ENCODE results near the gene NOXRED1. TPM values are rescaled to one million over a fixed set of nuclear protein-coding genes. Genes with fewer than 3 reads are reported as not detected.

NOXRED1 gene
- total RNA-seq, 1 experiment from 2014 or later: 0.10 TPM

GRCh38 chr14:77372304-77372841 lies 51.0 kb downstream of the NOXRED1 start:
- H3K27ac ChIP-seq (ENCODE audit: low read length): no peak overlapping the region
- in situ Hi-C loops (cut with HindIII; ENCODE audit: low pct_unique_long_range_greater_than_20kb, low sequenced_read_pairs): no loop called here
- no peak overlapping the region for H3K4me3 ChIP-seq (ENCODE audit: low read depth in 2 of 2, low read length in 2 of 2)
- intact Hi-C loops (cut with micrococcal nuclease; ENCODE audit: unreplicated experiment): no loop called here
- H3K9me3 ChIP-seq (ENCODE audit: control insufficient read depth, insufficient read depth, low read depth, low read length): no peaks in the 10 kb centered on the region
- TF ChIP-seq REST (IDR thresholded peaks at IDR 0.05; ENCODE audit: insufficient read depth in 1 of 2, low read depth in 2 of 2, low read length in 1 of 2): no peak
- BruUV-seq (replicated peaks): no TSS peak
- ChIA-PET CTCF (no interaction called here), POLR2A (no interaction called here)
- H3K36me3 ChIP-seq (ENCODE audit: control insufficient read depth, insufficient read depth, low read length): no peaks in the 10 kb centered on the region; the same call in 1 of the 2 replicates
- ATAC-seq: no peak
- H3K4me1 ChIP-seq (ENCODE audit: control insufficient read depth, insufficient read depth, low read length): peaks cover 6% of the 10 kb centered on the region
- DNase-seq (ENCODE audit: low read depth, low spot score): no peak
- H3K27me3 ChIP-seq (ENCODE audit: control insufficient read depth, insufficient read depth, low read length): no peaks in the 10 kb centered on the region

GRCh38 chr14:77369285-77369684 lies 54.0 kb downstream of the NOXRED1 start:
- Histone ChIP-seq H3K36me3 (ENCODE audit: control insufficient read depth, insufficient read depth, low read length) (no peaks in the 10 kb centered on the region), H3K4me3 (ENCODE audit: low read depth in 2 of 2, low read length in 2 of 2) (no peak overlapping the region), H3K27me3 (ENCODE audit: control insufficient read depth, insufficient read depth, low read length) (no peaks in the 10 kb centered on the region), H3K4me1 (ENCODE audit: control insufficient read depth, insufficient read depth, low read length) (no peaks in the 10 kb centered on the region), H3K9me3 (ENCODE audit: control insufficient read depth, insufficient read depth, low read depth, low read length) (no peaks in the 10 kb centered on the region), H3K27ac (ENCODE audit: low read length) (no peak overlapping the region)
- in situ Hi-C loops (cut with HindIII; ENCODE audit: low pct_unique_long_range_greater_than_20kb, low sequenced_read_pairs) (no loop called here), intact Hi-C loops (cut with micrococcal nuclease; ENCODE audit: unreplicated experiment) (no loop called here)
- no peak for TF ChIP-seq REST (IDR thresholded peaks at IDR 0.05; ENCODE audit: insufficient read depth in 1 of 2, low read depth in 2 of 2, low read length in 1 of 2)
- no peak for TF ChIP-seq POLR2AphosphoS5 (IDR thresholded peaks at IDR 0.05; ENCODE audit: low read depth, low read length)
- TF ChIP-seq SIN3A (IDR thresholded peaks at IDR 0.05; ENCODE audit: borderline replicate concordance, insufficient read depth, low read depth, low read length): no peak
- TF ChIP-seq CTCF (IDR thresholded peaks at IDR 0.05): no peak
- TF ChIP-seq TCF7L2 (IDR thresholded peaks at IDR 0.05; ENCODE audit: low read depth, low read length): no peak
- no TSS peak for BruUV-seq (replicated peaks)
- ATAC-seq (no peak), DNase-seq (ENCODE audit: low read depth, low spot score) (no peak)
- POLR2A ChIA-PET: interaction anchor here (0.7 kb wide), 1 partner anchor 69 kb away, joined by 3 read pairs; no protein-coding TSS in a partner anchor
- CTCF ChIA-PET: no interaction called here
